ENCODE data around the gene ST3GAL4.

- TF ChIP-seq, protein P1, sequence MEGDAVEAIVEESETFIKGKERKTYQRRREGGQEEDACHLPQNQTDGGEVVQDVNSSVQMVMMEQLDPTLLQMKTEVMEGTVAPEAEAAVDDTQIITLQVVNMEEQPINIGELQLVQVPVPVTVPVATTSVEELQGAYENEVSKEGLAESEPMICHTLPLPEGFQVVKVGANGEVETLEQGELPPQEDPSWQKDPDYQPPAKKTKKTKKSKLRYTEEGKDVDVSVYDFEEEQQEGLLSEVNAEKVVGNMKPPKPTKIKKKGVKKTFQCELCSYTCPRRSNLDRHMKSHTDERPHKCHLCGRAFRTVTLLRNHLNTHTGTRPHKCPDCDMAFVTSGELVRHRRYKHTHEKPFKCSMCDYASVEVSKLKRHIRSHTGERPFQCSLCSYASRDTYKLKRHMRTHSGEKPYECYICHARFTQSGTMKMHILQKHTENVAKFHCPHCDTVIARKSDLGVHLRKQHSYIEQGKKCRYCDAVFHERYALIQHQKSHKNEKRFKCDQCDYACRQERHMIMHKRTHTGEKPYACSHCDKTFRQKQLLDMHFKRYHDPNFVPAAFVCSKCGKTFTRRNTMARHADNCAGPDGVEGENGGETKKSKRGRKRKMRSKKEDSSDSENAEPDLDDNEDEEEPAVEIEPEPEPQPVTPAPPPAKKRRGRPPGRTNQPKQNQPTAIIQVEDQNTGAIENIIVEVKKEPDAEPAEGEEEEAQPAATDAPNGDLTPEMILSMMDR (IDR thresholded peaks at IDR 0.05 in 2 of 3, conservative IDR thresholded peaks at IDR 0.05 in 1 of 3; ENCODE audit: borderline replicate concordance in 1 of 3, insufficient read depth in 1 of 3, low read depth in 2 of 3, low read length in 2 of 3) = no peak
- TF ChIP-seq MAX (IDR thresholded peaks at IDR 0.05) = no peak
- TF ChIP-seq EZH2 (IDR thresholded peaks at IDR 0.05) = no peak
- TF ChIP-seq YY1 (IDR thresholded peaks at IDR 0.05; ENCODE audit: extremely low read depth, insufficient replicate concordance, low read depth, low read length) = no peak
- TF ChIP-seq CBX3 (IDR thresholded peaks at IDR 0.05; ENCODE audit: low read depth) = no peak
Observed at GRCh38 chr11:126392633-126393013, 37.1 kb downstream of the ST3GAL4 start.

All from HCT116 (cell line).